HEK293 (cell line): ENCODE data around the gene ANXA2.

Experiments used
- CTCF ChIA-PET: fragments of 350-600 bp; formaldehyde crosslinking; extraction: SDS; loops from one replicate; lab custom pipeline; 2021; ENCODE audit warnings: antibody characterized with exemption; lab: Yijun Ruan, JAX
- POLR2A ChIA-PET: fragments of 300-600 bp; formaldehyde crosslinking; extraction: SDS; loops from one replicate; lab custom pipeline; 2020; ENCODE audit warnings: antibody characterized with exemption, inconsistent platforms; lab: Yijun Ruan, JAX
- H3K27ac ChIP-seq: fragments of 200-500 bp; sonication (Bioruptor generic); 2 replicates; pipeline ENCODE4 v1.5.1; 2014; ENCODE audit warnings: low read depth, low read length, control low read depth, inconsistent platforms; ENCODE audit errors: extremely low read depth
- H3K36me3 ChIP-seq, 2 experiments: fragments of 200-500 bp in 1 of 2; sonication (Bioruptor generic) in 1 of 2; 1 replicate in 1 of 2; 2 replicates in 1 of 2; pipeline ENCODE4 v1.5.1; 2014 to 2017; ENCODE audit warnings: inconsistent platforms in 2 of 2, low read length in 2 of 2; ENCODE audit not compliant: control insufficient read depth in 2 of 2, insufficient read depth in 1 of 2
- H3K4me1 ChIP-seq: fragments of 200-500 bp; sonication (Bioruptor generic); 2 replicates; pipeline ENCODE4 v1.5.1; 2014; ENCODE audit warnings: mild to moderate bottlenecking, low read length, inconsistent platforms; ENCODE audit not compliant: control insufficient read depth, insufficient read depth
- H3K4me3 ChIP-seq: 2 replicates; pipeline ENCODE4 v1.5.1; 2011; ENCODE audit warnings: low read depth, mild to moderate bottlenecking, control low read depth, low read length, moderate library complexity
- H3K9me3 ChIP-seq: fragments of 200-500 bp; sonication (Bioruptor generic); 2 replicates; pipeline ENCODE4 v1.5.1; 2014; ENCODE audit warnings: low read depth, low read length, inconsistent platforms; ENCODE audit not compliant: control insufficient read depth, insufficient read depth
- SETDB1 ChIP-seq: IDR thresholded peaks from one replicate; pipeline ENCODE4 v1.6.1; 2017; ENCODE audit warnings: mild to moderate bottlenecking, low read length, moderate library complexity, mixed read lengths; ENCODE audit not compliant: insufficient read length
- TRIM28 ChIP-seq: IDR thresholded peaks from 2 replicates; pipeline ENCODE4 v1.6.1; 2011; ENCODE audit warnings: low read length, control low read depth, borderline replicate concordance
- ZBTB20 ChIP-seq: fragments of 450-650 bp; formaldehyde crosslinking; IDR thresholded peaks from 2 replicates; pipeline ENCODE4 v1.5.1; 2016; ENCODE audit warnings: missing biosample characterization, missing genetic modification characterization
- ZFP41 ChIP-seq: fragments of 450-650 bp; formaldehyde crosslinking; IDR thresholded peaks from 2 replicates; pipeline ENCODE4 v1.5.1; 2016; ENCODE audit warnings: missing biosample characterization, missing genetic modification characterization, borderline replicate concordance
- ZIC2 ChIP-seq: fragments of 450-650 bp; formaldehyde crosslinking; IDR thresholded peaks from 2 replicates; pipeline ENCODE4 v1.5.1; 2016; ENCODE audit warnings: missing biosample characterization, missing genetic modification characterization
- ZNF510 ChIP-seq: fragments of 450-650 bp; formaldehyde crosslinking; IDR thresholded peaks from 2 replicates; pipeline ENCODE4 v1.5.1; 2018; ENCODE audit warnings: mild to moderate bottlenecking, missing genetic modification characterization, missing biosample characterization; ENCODE audit not compliant: insufficient replicate concordance
- ZNF548 ChIP-seq: fragments of 450-650 bp; formaldehyde crosslinking; IDR thresholded peaks from 2 replicates; pipeline ENCODE4 v1.5.1; 2016; ENCODE audit warnings: missing biosample characterization, missing genetic modification characterization
- ZNF561 ChIP-seq: fragments of 450-650 bp; IDR thresholded peaks from 2 replicates; pipeline ENCODE4 v1.5.1; 2018; ENCODE audit warnings: missing biosample characterization, missing genetic modification characterization, borderline replicate concordance
- ZNF654 ChIP-seq: fragments of 450-650 bp; formaldehyde crosslinking; IDR thresholded peaks from 2 replicates; pipeline ENCODE4 v1.5.1; 2016; ENCODE audit warnings: low read depth, missing biosample characterization, missing genetic modification characterization
- ZNF658 ChIP-seq: fragments of 450-650 bp; formaldehyde crosslinking; IDR thresholded peaks from 2 replicates; pipeline ENCODE4; 2016; ENCODE audit warnings: missing biosample characterization, missing genetic modification characterization
- ZNF785 ChIP-seq: fragments of 450-650 bp; formaldehyde crosslinking; IDR thresholded peaks from 2 replicates; pipeline ENCODE4 v1.5.1; 2016; ENCODE audit warnings: missing biosample characterization, missing genetic modification characterization
- ZNF792 ChIP-seq: fragments of 450-650 bp; formaldehyde crosslinking; IDR thresholded peaks from 2 replicates; pipeline ENCODE4 v1.5.1; 2016; ENCODE audit warnings: missing biosample characterization, missing genetic modification characterization
- TF ChIP-seq, protein P1 (sequence below): fragments of 450-650 bp; formaldehyde crosslinking; IDR thresholded peaks from 2 replicates; pipeline ENCODE4 v1.5.1; 2016; ENCODE audit warnings: missing biosample characterization, missing genetic modification characterization
- TF ChIP-seq, protein P2 (sequence below): fragments of 450-650 bp; formaldehyde crosslinking; IDR thresholded peaks from 2 replicates; pipeline ENCODE4 v1.5.1; 2016; ENCODE audit warnings: missing biosample characterization, missing genetic modification characterization, borderline replicate concordance
- TF ChIP-seq, protein P3 (sequence below): fragments of 450-650 bp; formaldehyde crosslinking; IDR thresholded peaks from 2 replicates; pipeline ENCODE4 v1.5.1; 2016; ENCODE audit warnings: missing biosample characterization, missing genetic modification characterization
- TF ChIP-seq, protein P4 (sequence below): fragments of 450-650 bp; formaldehyde crosslinking; IDR thresholded peaks from 2 replicates; pipeline ENCODE4 v1.5.1; 2016; ENCODE audit warnings: missing biosample characterization, missing genetic modification characterization, borderline replicate concordance

The ANXA2 gene

DNA sequence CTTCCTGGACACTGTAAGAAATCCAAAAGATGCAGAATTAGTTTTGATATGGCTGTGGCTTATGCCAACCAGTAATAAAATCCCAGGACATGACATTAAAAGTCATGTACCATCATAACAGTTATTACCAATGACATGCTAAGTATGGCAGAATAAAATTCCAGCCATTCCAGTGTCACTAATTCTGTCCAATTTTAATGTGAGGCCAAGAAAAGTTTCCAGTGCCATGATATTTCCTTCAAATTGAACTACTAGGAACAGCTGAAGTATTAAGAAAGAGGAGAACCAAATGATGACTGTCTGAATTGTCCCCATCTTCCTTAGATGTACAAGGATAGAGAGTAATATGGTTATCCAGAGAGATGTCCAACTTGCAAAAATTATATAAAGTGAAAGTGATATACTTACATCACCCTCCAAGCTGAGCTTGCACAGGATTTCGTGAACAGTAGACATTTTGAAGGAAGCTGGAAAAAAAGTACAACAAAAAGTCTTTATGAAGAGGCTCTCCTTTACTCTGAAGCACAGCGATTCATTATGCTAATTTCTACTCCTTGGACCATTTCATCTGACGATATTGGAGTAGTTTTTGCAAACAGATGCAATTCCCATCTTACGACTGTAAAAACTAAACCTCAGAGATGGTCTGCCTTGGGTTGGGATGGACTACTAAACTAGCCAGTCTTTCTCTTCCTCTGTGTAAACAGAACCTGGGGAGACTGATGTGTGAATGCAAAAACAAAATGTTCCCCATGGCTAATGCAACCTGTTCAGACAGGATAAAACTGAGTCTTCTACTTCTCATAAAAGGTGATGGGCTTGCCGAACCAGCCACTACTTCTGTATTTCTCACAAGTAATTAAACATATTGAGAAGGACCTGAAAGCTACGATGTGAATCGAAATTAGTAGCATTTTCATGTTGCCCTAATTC lies 11.9 kb downstream of the ANXA2 start (continued):
- TF ChIP-seq, protein P1, sequence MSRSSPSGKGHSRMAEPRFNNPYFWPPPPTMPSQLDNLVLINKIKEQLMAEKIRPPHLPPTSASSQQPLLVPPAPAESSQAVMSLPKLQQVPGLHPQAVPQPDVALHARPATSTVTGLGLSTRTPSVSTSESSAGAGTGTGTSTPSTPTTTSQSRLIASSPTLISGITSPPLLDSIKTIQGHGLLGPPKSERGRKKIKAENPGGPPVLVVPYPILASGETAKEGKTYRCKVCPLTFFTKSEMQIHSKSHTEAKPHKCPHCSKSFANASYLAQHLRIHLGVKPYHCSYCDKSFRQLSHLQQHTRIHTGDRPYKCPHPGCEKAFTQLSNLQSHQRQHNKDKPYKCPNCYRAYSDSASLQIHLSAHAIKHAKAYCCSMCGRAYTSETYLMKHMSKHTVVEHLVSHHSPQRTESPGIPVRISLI (tag by site-specific recombination), result no peak
- TF ChIP-seq ZNF561 (tag by site-specific recombination) (no peak), ZNF510 (tag by site-specific recombination) (no peak), ZFP41 (tag by site-specific recombination) (no peak), TRIM28 (no peak), ZNF785 (tag by site-specific recombination) (no peak)
- TF ChIP-seq, protein P2, sequence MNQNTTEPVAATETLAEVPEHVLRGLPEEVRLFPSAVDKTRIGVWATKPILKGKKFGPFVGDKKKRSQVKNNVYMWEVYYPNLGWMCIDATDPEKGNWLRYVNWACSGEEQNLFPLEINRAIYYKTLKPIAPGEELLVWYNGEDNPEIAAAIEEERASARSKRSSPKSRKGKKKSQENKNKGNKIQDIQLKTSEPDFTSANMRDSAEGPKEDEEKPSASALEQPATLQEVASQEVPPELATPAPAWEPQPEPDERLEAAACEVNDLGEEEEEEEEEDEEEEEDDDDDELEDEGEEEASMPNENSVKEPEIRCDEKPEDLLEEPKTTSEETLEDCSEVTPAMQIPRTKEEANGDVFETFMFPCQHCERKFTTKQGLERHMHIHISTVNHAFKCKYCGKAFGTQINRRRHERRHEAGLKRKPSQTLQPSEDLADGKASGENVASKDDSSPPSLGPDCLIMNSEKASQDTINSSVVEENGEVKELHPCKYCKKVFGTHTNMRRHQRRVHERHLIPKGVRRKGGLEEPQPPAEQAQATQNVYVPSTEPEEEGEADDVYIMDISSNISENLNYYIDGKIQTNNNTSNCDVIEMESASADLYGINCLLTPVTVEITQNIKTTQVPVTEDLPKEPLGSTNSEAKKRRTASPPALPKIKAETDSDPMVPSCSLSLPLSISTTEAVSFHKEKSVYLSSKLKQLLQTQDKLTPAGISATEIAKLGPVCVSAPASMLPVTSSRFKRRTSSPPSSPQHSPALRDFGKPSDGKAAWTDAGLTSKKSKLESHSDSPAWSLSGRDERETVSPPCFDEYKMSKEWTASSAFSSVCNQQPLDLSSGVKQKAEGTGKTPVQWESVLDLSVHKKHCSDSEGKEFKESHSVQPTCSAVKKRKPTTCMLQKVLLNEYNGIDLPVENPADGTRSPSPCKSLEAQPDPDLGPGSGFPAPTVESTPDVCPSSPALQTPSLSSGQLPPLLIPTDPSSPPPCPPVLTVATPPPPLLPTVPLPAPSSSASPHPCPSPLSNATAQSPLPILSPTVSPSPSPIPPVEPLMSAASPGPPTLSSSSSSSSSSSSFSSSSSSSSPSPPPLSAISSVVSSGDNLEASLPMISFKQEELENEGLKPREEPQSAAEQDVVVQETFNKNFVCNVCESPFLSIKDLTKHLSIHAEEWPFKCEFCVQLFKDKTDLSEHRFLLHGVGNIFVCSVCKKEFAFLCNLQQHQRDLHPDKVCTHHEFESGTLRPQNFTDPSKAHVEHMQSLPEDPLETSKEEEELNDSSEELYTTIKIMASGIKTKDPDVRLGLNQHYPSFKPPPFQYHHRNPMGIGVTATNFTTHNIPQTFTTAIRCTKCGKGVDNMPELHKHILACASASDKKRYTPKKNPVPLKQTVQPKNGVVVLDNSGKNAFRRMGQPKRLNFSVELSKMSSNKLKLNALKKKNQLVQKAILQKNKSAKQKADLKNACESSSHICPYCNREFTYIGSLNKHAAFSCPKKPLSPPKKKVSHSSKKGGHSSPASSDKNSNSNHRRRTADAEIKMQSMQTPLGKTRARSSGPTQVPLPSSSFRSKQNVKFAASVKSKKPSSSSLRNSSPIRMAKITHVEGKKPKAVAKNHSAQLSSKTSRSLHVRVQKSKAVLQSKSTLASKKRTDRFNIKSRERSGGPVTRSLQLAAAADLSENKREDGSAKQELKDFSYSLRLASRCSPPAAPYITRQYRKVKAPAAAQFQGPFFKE (tag by site-specific recombination), result no peak
- TF ChIP-seq, protein P3, sequence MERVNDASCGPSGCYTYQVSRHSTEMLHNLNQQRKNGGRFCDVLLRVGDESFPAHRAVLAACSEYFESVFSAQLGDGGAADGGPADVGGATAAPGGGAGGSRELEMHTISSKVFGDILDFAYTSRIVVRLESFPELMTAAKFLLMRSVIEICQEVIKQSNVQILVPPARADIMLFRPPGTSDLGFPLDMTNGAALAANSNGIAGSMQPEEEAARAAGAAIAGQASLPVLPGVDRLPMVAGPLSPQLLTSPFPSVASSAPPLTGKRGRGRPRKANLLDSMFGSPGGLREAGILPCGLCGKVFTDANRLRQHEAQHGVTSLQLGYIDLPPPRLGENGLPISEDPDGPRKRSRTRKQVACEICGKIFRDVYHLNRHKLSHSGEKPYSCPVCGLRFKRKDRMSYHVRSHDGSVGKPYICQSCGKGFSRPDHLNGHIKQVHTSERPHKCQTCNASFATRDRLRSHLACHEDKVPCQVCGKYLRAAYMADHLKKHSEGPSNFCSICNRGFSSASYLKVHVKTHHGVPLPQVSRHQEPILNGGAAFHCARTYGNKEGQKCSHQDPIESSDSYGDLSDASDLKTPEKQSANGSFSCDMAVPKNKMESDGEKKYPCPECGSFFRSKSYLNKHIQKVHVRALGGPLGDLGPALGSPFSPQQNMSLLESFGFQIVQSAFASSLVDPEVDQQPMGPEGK (tag by site-specific recombination), result no peak
- TF ChIP-seq, protein P4, sequence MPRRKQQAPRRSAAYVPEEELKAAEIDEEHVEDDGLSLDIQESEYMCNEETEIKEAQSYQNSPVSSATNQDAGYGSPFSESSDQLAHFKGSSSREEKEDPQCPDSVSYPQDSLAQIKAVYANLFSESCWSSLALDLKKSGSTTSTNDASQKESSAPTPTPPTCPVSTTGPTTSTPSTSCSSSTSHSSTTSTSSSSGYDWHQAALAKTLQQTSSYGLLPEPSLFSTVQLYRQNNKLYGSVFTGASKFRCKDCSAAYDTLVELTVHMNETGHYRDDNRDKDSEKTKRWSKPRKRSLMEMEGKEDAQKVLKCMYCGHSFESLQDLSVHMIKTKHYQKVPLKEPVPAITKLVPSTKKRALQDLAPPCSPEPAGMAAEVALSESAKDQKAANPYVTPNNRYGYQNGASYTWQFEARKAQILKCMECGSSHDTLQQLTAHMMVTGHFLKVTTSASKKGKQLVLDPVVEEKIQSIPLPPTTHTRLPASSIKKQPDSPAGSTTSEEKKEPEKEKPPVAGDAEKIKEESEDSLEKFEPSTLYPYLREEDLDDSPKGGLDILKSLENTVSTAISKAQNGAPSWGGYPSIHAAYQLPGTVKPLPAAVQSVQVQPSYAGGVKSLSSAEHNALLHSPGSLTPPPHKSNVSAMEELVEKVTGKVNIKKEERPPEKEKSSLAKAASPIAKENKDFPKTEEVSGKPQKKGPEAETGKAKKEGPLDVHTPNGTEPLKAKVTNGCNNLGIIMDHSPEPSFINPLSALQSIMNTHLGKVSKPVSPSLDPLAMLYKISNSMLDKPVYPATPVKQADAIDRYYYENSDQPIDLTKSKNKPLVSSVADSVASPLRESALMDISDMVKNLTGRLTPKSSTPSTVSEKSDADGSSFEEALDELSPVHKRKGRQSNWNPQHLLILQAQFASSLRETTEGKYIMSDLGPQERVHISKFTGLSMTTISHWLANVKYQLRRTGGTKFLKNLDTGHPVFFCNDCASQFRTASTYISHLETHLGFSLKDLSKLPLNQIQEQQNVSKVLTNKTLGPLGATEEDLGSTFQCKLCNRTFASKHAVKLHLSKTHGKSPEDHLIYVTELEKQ, result no peak
- TF ChIP-seq, all 188 proteins: peak for 0

DNA sequence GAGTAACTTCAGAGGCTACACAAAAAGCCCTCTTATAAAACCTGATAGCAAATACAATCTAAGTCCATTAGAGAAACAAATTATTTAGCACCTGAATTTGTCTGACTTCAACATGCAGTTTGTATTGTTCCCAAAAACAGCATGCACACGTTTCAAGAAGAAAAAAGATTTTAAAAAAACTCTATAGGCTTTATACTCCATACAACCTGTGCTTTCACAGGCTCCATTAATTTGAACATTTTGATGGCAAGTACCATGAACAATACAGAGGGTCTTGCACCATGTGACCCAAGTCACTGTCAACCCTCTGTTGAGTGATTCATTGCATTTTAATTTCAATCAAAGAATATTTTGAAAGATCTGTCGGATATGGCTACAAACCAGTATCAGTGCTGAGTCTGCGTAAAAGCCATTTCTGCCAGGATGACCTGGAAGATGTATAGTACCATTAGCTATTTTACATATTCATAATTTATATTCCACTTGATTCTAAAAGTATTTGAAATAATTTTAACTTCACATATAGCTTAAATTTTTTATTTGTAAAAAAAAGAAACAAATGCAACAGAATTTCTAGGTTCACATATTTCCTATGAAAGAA lies 13.2 kb downstream of the ANXA2 start:
- POLR2A ChIA-PET, result no interaction called here

More for the DNA sequence above, 13.2 kb downstream of the ANXA2 start:
- Histone ChIP-seq H3K4me3 (no peak overlapping the region), H3K4me1 (peaks cover 5% of the 10 kb centered on the region), H3K9me3 (no peaks in the 10 kb centered on the region), H3K36me3 (peaks cover 0 to 62% of the 10 kb centered on the region in 2 experiments; a peak in 2 of 3 replicates), H3K27ac (no peak overlapping the region)
- no peak for TF ChIP-seq ZNF548 (tag by site-specific recombination)
- no peak for TF ChIP-seq ZIC2 (tag by site-specific recombination)
- TF ChIP-seq SETDB1, result no peak
- TF ChIP-seq ZNF658 (tag by site-specific recombination), result no peak
- TF ChIP-seq ZNF792 (tag by site-specific recombination), result no peak
- no peak for TF ChIP-seq ZNF654 (tag by site-specific recombination)
- TF ChIP-seq ZBTB20 (tag by site-specific recombination), result no peak
- CTCF ChIA-PET, result interaction anchor here (0.6 kb wide), 1 partner anchor 59 kb away, joined by 4 read pairs; no protein-coding TSS in a partner anchor
